H1 (cell line): Measurements from ENCODE around the gene CHAT. TPM values are rescaled to one million over a fixed set of nuclear protein-coding genes. Genes with fewer than 3 reads are reported as not detected.

ENCODE experiments used
- CTCF ChIA-PET: fragments of 300-600 bp; sonication (Branson Sonifier 250); formaldehyde crosslinking; loops from one replicate; lab custom pipeline; 2021; ENCODE audit not compliant: partially characterized antibody; lab: Charles Lee
- POLR2A ChIA-PET: fragments of 300-600 bp; sonication (Branson Sonifier 250); formaldehyde crosslinking; loops from one replicate; lab custom pipeline; 2021; ENCODE audit warnings: inconsistent platforms; ENCODE audit not compliant: partially characterized antibody; lab: Charles Lee
- DNase-seq, 2 experiments: peaks; one replicate each; pipeline versions ENCODE4 v3.0.0 to v3.0.0-alpha.2; 2010 to 2022; ENCODE audit warnings: low spot score in 2 of 2, low read depth in 1 of 2, mixed read lengths in 1 of 2
- FAIRE-seq: peaks from 2 replicates; lab custom pipeline; 2011; peaks lifted over from hg19 to GRCh38; lab: Jason Lieb, UNC
- H2AFZ ChIP-seq: 2 replicates; pipeline ENCODE4 v1.8.1; 2012; ENCODE audit warnings: low read length, inconsistent platforms
- H2AK5ac ChIP-seq: 2 replicates; pipeline ENCODE4 v1.6.1; 2013; ENCODE audit warnings: low read depth, low read length
- H2BK120ac ChIP-seq: replicated peaks from 2 replicates; pipeline ENCODE3; 2013; ENCODE audit warnings: low read depth, low read length, inconsistent platforms
- H2BK12ac ChIP-seq: 2 replicates; pipeline ENCODE4 v1.6.1; 2013; ENCODE audit warnings: low read depth, low read length
- H2BK15ac ChIP-seq: 2 replicates; pipeline ENCODE4 v1.6.1; 2013; ENCODE audit warnings: low read length
- H2BK20ac ChIP-seq: 2 replicates; pipeline ENCODE4 v1.6.1; 2013; ENCODE audit warnings: low read length
- H2BK5ac ChIP-seq: 2 replicates; pipeline ENCODE4 v1.6.1; 2013; ENCODE audit warnings: low read depth, low read length
- H3K14ac ChIP-seq: 2 replicates; pipeline ENCODE4 v1.6.1; 2013; ENCODE audit warnings: inconsistent platforms; ENCODE audit not compliant: insufficient read length
- H3K18ac ChIP-seq: 2 replicates; pipeline ENCODE4 v1.6.1; 2013; ENCODE audit warnings: low read length; ENCODE audit errors: extremely low read depth
- H3K23ac ChIP-seq: 2 replicates; pipeline ENCODE4 v1.6.1; 2013; ENCODE audit warnings: inconsistent platforms; ENCODE audit not compliant: insufficient read length
- H3K23me2 ChIP-seq: 2 replicates; pipeline ENCODE4 v1.6.1; 2013; ENCODE audit warnings: low read depth, low read length
- H3K27ac ChIP-seq: 2 replicates; pipeline ENCODE4 v1.6.1; 2011; ENCODE audit warnings: low read depth, low read length, inconsistent platforms
- H3K27me3 ChIP-seq, 4 experiments: replicated peaks in 1 of 4; 1 replicate in 1 of 4; 2 replicates in 3 of 4; pipeline versions ENCODE4 v1.6.1 to v1.8.1; 2011 to 2013; ENCODE audit warnings: low read length in 3 of 4, mild to moderate bottlenecking in 3 of 4, inconsistent platforms in 2 of 4, mixed read lengths in 2 of 4, moderate library complexity in 1 of 4; ENCODE audit not compliant: control insufficient read depth in 3 of 4, insufficient read depth in 3 of 4; ENCODE audit errors: extremely low read depth in 1 of 4
- H3K36me3 ChIP-seq, 4 experiments: 2 replicates each; pipeline versions ENCODE4 v1.6.1 to v1.8.1; 2011 to 2013; ENCODE audit warnings: mild to moderate bottlenecking in 4 of 4, low read length in 3 of 4, moderate library complexity in 2 of 4, control low read depth in 1 of 4, inconsistent platforms in 1 of 4; ENCODE audit not compliant: insufficient read depth in 4 of 4, control insufficient read depth in 2 of 4
- H3K4ac ChIP-seq: replicated peaks from 2 replicates; pipeline ENCODE3; 2013; ENCODE audit warnings: low read length, low read depth, mixed read lengths, inconsistent platforms; ENCODE audit not compliant: insufficient read length
- H3K4me1 ChIP-seq, 4 experiments: replicated peaks in 1 of 4; 1 replicate in 1 of 4; 2 replicates in 3 of 4; pipeline versions ENCODE4 v1.6.1 to v1.8.1; 2011 to 2013; ENCODE audit warnings: low read length in 3 of 4, inconsistent platforms in 2 of 4, mixed read lengths in 1 of 4; ENCODE audit not compliant: insufficient read depth in 4 of 4, control insufficient read depth in 3 of 4
- H3K4me2 ChIP-seq, 2 experiments: 2 replicates each; pipeline versions ENCODE4 v1.6.1 to v1.8.1; 2011 to 2013; ENCODE audit warnings: low read depth in 2 of 2, low read length in 2 of 2, control low read depth in 1 of 2, inconsistent platforms in 1 of 2, mild to moderate bottlenecking in 1 of 2; ENCODE audit not compliant: insufficient read depth in 1 of 2
- H3K4me3 ChIP-seq, 4 experiments: fragments of 200-600, 300-600 bp in 1 of 4; sonication (generic), shearing (Covaris generic), sonication (Bioruptor Twin) in 1 of 4; 2 replicates each; pipeline versions ENCODE4 v1.5.1 to v1.8.1; 2011 to 2016; ENCODE audit warnings: low read length in 4 of 4, low read depth in 3 of 4, control low read depth in 2 of 4, inconsistent platforms in 2 of 4, mild to moderate bottlenecking in 2 of 4, mixed read lengths in 1 of 4, moderate library complexity in 1 of 4; ENCODE audit not compliant: insufficient read depth in 2 of 4; ENCODE audit errors: extremely low read depth in 1 of 4
- H3K56ac ChIP-seq: replicated peaks from 2 replicates; pipeline ENCODE3; 2013; ENCODE audit warnings: low read depth, mild to moderate bottlenecking, mixed read lengths, low read length, inconsistent platforms; ENCODE audit not compliant: insufficient read length
- H3K79me1 ChIP-seq: 2 replicates; pipeline ENCODE4 v1.6.1; 2013; ENCODE audit warnings: low read depth, low read length, control low read depth
- H3K79me2 ChIP-seq, 2 experiments: 2 replicates each; pipeline versions ENCODE4 v1.6.1 to v1.8.1; 2012 to 2013; ENCODE audit warnings: low read length in 2 of 2, mild to moderate bottlenecking in 2 of 2, inconsistent platforms in 1 of 2; ENCODE audit not compliant: insufficient read depth in 2 of 2, control insufficient read depth in 1 of 2
- H3K9ac ChIP-seq, 4 experiments: replicated peaks in 1 of 4; 1 replicate in 1 of 4; 2 replicates in 3 of 4; pipeline versions ENCODE4 v1.6.1 to v1.8.1; 2011 to 2013; ENCODE audit warnings: low read depth in 3 of 4, low read length in 3 of 4, control low read depth in 2 of 4, mild to moderate bottlenecking in 2 of 4, moderate library complexity in 2 of 4, inconsistent platforms in 1 of 4; ENCODE audit errors: extremely low read depth in 1 of 4
- H3K9me3 ChIP-seq, 2 experiments: 2 replicates each; pipeline versions ENCODE4 v1.6.1 to v1.8.1; 2012 to 2013; ENCODE audit warnings: mild to moderate bottlenecking in 2 of 2, moderate library complexity in 2 of 2, control low read depth in 1 of 2, inconsistent platforms in 1 of 2, low read depth in 1 of 2, low read length in 1 of 2, mixed read lengths in 1 of 2; ENCODE audit not compliant: insufficient read depth in 2 of 2
- H4K20me1 ChIP-seq, 2 experiments: replicated peaks in 1 of 2; 2 replicates each; pipeline versions ENCODE3 to v1.8.1; 2011 to 2013; ENCODE audit warnings: inconsistent platforms in 2 of 2, low read length in 2 of 2, mild to moderate bottlenecking in 1 of 2; ENCODE audit not compliant: insufficient read depth in 2 of 2, control insufficient read depth in 1 of 2
- H4K5ac ChIP-seq: 2 replicates; pipeline ENCODE4 v1.6.1; 2013; ENCODE audit warnings: low read length, low read depth, mixed read lengths, inconsistent platforms; ENCODE audit not compliant: insufficient read length
- H4K8ac ChIP-seq: 2 replicates; pipeline ENCODE4 v1.8.0; 2013; ENCODE audit warnings: mild to moderate bottlenecking, moderate library complexity, low read length, inconsistent platforms; ENCODE audit not compliant: insufficient read depth; ENCODE audit errors: extremely low read depth
- H4K91ac ChIP-seq: replicated peaks from 2 replicates; pipeline ENCODE3; 2013; ENCODE audit warnings: low read length, mixed read lengths, inconsistent platforms; ENCODE audit not compliant: insufficient read length
- CTCF ChIP-seq, 3 experiments: IDR thresholded peaks; 1 replicate in 2 of 3; 2 replicates in 1 of 3; pipeline versions ENCODE4 v1.5.1 to v1.6.1; 2011; ENCODE audit warnings: low read length in 3 of 3, mild to moderate bottlenecking in 3 of 3, inconsistent platforms in 2 of 3, low read depth in 1 of 3, moderate library complexity in 1 of 3; ENCODE audit not compliant: insufficient read depth in 1 of 3; ENCODE audit errors: control extremely low read depth in 1 of 3
- GTF2F1 ChIP-seq: IDR thresholded peaks from 2 replicates; pipeline ENCODE4 v1.6.1; 2012; ENCODE audit warnings: low read depth, low read length, improper control_type of control experiment, borderline replicate concordance
- RAD21 ChIP-seq, 2 experiments: IDR thresholded peaks in 1 of 2; conservative IDR thresholded peaks in 1 of 2; 2 replicates each; pipeline ENCODE4 v1.6.1; 2011; ENCODE audit warnings: low read depth in 2 of 2, low read length in 2 of 2, improper control_type of control experiment in 1 of 2, inconsistent platforms in 1 of 2, mild to moderate bottlenecking in 1 of 2, moderate library complexity in 1 of 2
- WGBS, 2 experiments: shearing (Covaris generic) in 1 of 2; methylation state at CpG; one replicate each; pipeline versions ENCODE4 v1.1.6 to v1.1.7; 2013 to 2015; ENCODE audit warnings: low lambda C conversion rate in 2 of 2, mixed read lengths in 2 of 2, inconsistent platforms in 1 of 2, low coverage in 1 of 2, missing lambda C conversion rate in 1 of 2; ENCODE audit not compliant: insufficient replicate concordance in 2 of 2, insufficient coverage in 1 of 2, insufficient read length in 1 of 2; ENCODE audit errors: extremely low coverage in 1 of 2, missing lambda C conversion rate in 1 of 2; 5-methylcytosine and 5-hydroxymethylcytosine counted together
- polyA plus RNA-seq, 7 experiments: library from polyadenylated mRNA; depleted of rRNA in 3 of 7; stranded (reverse) in 5 of 7; unstranded in 2 of 7; fragments of >200 nt in 5 of 7; fragments of 200-250 nt in 2 of 7; gene quantifications; 1 replicate in 5 of 7; 2 replicates in 1 of 7; 4 replicates in 1 of 7; pipeline versions ENCODE4 v1.2.1 to v1.2.3, GENCODE V29; 2011 to 2013; ENCODE audit warnings: missing spikeins in 2 of 7, mixed read lengths in 2 of 7
- total RNA-seq: library from RNA; stranded (reverse); fragmentation: NEBNext Ultra II Directional; extraction: Animal tissue kit (Norgen Biotek cat#: 25700); gene quantifications from 2 replicates; pipeline ENCODE4 v1.2.1, GENCODE V29; 2021

CHAT gene
- total and polyA plus RNA-seq, 2 of the 8 experiments (the other 6 are each of a cell fraction or from before 2014, with no cell fraction given): not detected

DNA sequence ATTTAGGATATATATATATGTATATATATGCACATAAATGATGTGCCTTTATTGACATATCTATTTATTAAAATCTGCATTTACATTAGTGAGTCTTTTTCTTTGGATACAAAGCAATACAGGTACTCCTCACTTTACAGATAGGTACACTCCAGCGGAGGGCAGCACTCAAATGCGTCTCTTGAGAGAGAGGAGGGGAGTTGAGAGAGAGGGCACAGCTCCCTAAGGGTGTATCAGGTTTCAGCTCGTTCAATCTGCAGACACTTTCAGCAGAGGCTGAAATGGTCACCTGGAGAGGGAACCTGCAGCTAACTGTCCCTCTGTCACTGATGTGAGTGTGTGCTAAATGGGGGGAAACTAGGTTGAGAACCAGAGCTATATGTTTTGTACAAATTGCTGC is 87.2 kb downstream of the CHAT start:
- Histone ChIP-seq H3K27ac (no peak overlapping the region), H3K4me3 (no peak overlapping the region), H2AK5ac (no peak overlapping the region)
- TF ChIP-seq CTCF (IDR thresholded peaks at IDR 0.05; ENCODE audit: control extremely low read depth in 1 of 3, insufficient read depth in 1 of 3, low read depth in 1 of 3, low read length in 3 of 3) (peak in 2 of 3 experiments; percentile 24 to 39; a peak in 1 of 4 replicates), RAD21 (IDR thresholded peaks at IDR 0.05 in 1 of 2, conservative IDR thresholded peaks at IDR 0.05 in 1 of 2; ENCODE audit: low read depth in 2 of 2, low read length in 2 of 2) (peak; percentile 46 to 59), GTF2F1 (no peak)
- TF ChIP-seq, all 59 proteins: peak for 2
- Histone ChIP-seq H3K27me3 (peaks cover 0 to 17% (median 9%) of the 10 kb centered on the region in 4 experiments; a peak in 5 of 7 replicates), H3K4me1 (peaks cover 0 to 7% (median 1%) of the 10 kb centered on the region in 4 experiments; a peak in 3 of 7 replicates), H3K23ac (no peak overlapping the region), H3K4ac (no peak overlapping the region), H2BK12ac (no peak overlapping the region), H3K79me1 (no peaks in the 10 kb centered on the region), H3K23me2 (no peaks in the 10 kb centered on the region), H2AFZ (no peak overlapping the region), H3K56ac (no peak overlapping the region), H4K5ac (no peak overlapping the region), H2BK120ac (no peak overlapping the region), H3K9ac (no peak overlapping the region), H4K20me1 (no peaks in the 10 kb centered on the region), H2BK20ac (no peak overlapping the region), H3K9me3 (0 out of 4 replicates have a peak, but pooled peaks cover 0 to 2% of the 10 kb centered on the region in 2 experiments), H3K36me3 (no peaks in the 10 kb centered on the region), H3K18ac (no peak overlapping the region), H2BK15ac (no peak overlapping the region), H3K4me2 (no peak overlapping the region), H2BK5ac (no peak overlapping the region), H4K8ac (no peak overlapping the region), H4K91ac (no peak overlapping the region), H3K79me2 (no peaks in the 10 kb centered on the region), H3K14ac (no peak overlapping the region)
- DNase-seq (no peak), FAIRE-seq (peak; percentile 55)
- WGBS, 2 experiments: 7% methylated on average over 3 of the region's 3 CpGs; no CpG with 5 or more reads in 1 of the 2 experiments
- ChIA-PET CTCF (interaction anchor here (0.6 to 2.1 kb wide), 13 partner anchors 9 to 197 kb away, joined by 3 to 13 read pairs (median 3); no protein-coding TSS in a partner anchor), POLR2A (interaction anchor here (0.6 kb wide), 2 partner anchors 68 to 100 kb away, joined by 3 to 5 read pairs; no protein-coding TSS in a partner anchor)
